GM18861 (cell line): ENCODE measurements around the gene INPP4A.

Experiments used
- ATAC-seq: cut with Tn5 transposase; IDR thresholded peaks from one replicate; pipeline ENCODE4 v1.9.1; 2021; ENCODE audit not compliant: unreplicated experiment

Gene INPP4A

DNA sequence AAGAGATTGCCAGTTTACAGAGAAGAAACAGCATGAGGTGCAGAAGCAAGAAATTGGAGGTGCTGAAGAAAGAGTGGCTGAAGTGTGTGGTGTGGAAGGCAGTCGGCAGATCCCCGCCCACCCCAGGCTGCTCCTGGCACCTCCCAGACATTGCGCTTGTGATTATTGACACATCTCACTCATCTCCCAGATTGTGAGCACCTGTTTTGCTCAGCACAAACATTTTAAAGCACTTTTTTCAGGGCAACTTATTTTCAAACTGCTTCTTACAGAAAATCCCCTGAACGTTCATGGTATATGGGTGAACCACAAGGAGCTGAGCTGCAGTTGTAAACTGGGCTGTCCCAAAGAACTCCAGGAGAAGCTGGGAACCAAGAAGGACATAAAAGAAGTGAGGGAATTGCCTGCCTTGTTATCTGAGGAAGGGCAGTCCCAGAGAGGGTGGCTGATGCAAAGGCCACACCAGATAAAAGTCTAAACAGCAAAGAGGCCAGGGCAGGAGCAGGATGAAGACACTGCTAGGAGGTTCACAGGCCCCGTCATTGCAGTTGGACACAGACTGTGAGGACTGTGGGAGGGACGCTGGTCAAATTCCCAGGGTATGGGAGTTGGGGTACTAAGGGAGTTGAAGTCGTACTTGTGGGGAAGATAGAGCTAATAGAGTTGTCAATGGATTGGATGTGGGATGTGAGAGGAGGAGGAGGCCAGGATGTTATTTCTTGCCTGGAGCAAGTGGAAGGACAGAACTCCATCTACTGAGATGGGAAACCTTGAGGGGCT is 65.1 kb downstream of the INPP4A start:
- ATAC-seq, result no peak

DNA sequence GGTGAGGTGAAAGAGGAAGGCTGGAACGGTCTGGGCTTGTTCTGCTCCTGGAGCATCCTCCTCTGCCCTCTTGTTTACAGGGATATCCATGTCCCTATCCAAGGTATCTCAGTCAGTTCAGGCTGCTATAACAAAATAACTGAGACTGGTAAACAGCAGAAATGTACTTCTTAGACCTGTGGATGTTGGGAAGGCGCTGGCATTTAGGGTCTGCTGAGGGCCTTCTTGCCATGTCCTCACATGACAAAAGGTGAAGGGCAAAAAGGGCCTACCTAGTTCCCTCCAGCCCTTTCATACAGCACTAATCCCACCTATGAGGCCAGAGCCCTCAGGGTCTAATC is 65.6 kb downstream of the INPP4A start:
- no peak for ATAC-seq

DNA sequence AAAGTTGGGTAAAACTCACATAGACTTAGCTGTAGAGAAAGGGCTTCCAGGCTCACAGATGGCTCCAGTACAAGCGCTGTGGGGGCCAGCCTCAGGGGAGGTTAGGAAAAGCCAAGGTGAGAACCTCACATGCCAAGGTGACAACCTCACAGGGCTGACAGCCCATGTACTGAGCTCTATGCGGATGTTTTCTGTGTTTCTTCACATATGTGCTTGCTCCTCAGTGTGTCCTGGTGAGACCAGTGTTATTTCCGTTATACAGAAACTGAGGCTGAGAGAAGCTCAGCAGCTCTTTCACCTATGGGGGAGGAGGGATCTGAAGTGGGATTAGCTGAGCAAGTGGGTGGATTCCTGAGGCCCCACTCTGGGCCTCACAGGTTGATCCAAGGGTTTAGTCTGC is 67.3 kb downstream of the INPP4A start:
- ATAC-seq, result no peak

DNA sequence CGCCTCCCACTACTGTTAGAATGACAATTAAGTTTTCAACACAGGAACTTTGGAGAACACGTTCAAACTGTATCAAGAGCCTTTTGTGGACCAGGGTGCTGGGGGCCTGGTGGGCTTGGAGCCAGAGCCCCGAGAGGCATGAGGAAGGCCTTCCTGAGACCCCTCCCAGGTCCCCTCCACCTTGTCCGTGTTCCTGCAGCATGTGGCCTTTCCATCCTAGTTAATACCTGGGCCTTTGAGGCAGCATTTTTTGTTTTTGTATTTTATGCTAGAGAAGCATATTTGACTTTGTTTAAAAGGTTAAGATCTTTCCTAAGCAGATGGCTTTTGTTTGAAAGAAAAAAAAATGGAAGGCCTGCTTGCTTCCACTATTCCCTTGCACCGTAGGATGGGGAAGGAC is 68.0 kb downstream of the INPP4A start:
- no peak for ATAC-seq

DNA sequence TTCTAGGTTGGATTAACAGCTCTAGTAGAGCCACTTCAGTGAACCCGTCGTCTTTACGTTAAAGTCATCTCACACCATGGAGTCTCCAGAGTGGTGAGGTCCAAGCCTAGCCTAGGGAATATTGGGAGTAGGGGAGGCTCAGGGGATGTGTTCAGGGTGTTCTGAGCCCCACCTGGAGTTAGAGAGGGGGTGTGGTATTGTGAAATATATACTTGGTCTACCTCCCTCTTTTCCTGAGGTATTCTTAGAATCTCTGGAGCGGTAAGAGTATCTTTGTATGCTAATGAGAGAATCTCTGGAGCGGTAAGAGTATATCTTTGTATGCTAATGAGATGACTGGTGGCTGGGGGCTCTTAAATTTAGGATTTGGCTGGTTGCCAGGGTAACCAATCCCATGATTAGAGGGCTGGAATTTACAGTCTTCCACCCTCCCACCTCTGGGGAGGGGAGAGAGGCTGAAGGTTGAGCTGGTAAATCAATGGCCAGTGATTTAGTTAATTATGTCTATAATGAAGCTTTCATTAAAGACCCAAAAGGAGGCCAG is 69.5 kb downstream of the INPP4A start:
- no peak for ATAC-seq

DNA sequence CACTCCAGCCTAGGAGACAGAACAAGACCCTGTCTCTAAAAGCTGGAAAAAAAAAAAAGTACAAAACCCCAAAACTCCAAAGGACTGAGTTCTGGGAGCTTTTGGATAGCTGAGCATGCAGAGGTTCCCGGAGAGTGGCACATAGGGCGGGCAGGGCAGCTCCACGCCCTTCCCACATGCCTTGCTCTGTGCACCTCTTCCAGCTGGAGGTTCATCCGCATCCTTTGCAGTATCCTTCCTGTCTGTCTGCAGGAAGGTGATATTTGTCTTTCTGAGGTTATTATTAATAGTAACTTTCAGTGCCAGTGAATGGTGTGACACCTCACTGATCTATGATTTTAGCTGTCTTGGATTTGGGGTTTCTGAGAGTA is 70.2 kb downstream of the INPP4A start:
- no peak for ATAC-seq

DNA sequence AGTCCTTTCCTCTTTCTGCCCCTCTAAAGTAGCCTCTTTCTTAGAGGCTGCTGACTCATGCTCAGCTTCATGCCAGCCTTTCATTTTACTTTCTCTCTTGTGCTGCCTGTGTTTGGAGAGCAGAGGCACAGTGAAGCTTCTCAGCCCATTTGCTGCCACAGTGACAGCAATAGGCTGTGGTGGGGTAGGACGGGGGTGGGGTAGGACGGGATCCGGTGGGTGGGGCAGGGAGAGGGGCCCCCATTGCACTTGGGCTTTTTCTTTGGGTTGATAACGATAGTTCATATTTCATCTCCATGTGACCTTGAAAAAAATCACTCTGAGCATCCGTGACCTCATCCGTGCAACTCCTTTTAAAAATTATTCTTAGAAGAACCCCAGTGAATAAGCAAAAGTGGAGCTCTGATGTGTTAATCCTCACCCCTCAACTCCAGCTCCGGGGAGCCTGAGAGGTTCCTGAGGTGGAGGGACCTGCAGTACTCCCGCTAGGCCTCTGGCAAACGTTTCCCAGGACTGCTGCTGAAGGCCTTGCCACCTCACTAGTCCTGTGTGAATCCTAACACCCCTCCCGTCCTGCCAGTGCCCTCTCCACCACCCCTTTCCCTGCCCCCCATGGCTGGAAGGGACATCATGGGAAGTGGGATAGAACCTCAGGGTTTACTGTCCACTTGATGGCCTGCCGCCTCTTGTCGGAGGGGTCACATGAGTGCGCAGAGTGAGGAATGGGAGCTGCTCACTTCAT is 70.8 kb downstream of the INPP4A start:
- ATAC-seq, result no peak

DNA sequence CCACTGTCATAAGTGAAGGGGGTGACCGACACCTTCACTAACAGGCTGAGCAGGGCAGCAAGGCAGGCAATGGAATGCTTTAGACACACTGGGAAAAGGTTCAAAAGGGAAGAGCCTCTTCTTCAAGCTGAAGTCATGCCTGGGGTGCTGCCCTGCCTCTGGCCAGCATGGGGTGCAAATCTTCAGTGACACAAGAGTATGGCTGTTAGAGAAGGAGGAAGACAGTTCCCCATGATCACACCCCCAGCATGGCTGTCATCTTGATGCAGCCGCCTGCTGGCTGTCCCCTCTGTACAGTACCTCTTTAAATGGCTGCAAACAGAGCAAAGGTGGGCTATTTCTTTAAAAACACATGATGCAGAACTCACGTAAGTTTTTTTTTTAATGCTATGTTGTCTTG is 71.9 kb downstream of the INPP4A start:
- ATAC-seq, result no peak

DNA sequence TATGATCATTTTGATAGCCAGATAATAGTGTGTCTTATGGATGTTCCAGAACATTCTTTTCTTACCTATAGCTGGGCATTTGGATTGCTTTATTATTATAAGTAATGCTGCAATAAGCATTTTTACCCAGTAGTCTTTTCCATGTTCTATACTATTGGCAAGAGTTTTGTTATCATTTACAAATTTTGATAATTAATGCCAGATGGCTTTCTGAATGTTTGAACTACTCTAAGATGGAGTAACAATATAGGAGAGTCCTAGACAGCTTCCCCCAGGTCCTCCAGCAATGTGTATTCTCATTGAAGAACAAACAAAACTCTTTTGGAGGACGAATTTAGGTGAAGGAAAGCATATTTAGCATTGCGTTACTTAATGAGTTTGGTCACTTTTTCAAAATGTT is 73.0 kb downstream of the INPP4A start:
- no peak for ATAC-seq

DNA sequence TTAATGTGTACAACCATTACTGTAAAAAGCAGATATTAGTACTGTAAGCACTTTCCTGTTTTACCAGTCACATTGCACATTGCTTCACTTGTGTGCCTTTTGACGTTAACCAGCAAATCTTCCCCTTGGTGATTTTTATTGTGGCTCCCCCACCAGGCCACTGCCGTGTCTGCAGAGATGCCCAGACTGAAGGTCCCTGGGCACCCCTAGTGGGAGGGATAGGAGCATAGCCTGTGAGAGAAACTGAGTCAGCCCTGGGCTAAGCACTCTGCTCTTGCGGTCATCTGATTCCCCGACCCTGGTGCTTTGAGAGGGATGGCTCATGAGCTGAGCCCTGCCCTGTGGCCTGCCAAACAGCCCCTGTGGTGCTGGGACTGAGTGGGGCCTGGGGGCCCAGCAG is 73.4 kb downstream of the INPP4A start:
- ATAC-seq, result no peak

DNA sequence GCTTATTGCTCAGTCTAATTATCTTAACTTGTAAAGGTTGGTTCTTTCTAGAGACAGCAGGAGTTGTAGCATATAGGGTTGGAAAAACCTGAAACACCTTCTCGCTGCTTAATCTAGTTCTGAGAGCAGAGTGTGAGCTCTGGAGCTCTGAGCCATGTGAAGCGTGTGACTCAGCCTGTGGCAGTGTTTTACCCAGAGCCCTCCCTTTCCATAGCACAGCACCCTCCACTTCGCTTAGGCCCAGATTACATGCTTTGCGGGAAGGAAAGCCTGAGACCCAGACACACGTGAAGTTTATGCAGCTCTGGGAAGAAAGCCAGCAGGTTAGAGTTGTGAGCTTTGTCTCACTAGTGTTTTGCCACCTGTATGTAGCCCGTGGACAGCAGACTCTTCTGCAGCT is 74.5 kb downstream of the INPP4A start:
- no peak for ATAC-seq

DNA sequence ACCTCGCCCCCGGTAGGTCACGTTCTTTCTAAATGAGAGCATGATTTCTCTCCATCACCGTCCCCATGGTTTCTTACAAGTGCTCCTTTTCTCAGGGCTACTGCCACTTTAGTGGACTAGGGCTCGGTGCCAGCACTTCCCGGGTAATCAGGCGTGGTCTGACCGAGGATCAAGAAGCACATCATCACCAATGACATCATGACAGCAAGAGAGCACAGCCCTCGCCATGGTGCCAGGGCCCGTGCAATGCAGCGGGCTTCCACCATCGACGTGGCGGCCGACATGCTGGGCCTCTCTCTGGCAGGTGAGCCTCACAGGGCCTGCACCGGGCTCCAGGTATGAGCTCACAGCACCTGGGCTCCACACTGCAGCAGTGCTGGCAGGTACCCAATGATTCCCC is 75.2 kb downstream of the INPP4A start:
- no peak for ATAC-seq

DNA sequence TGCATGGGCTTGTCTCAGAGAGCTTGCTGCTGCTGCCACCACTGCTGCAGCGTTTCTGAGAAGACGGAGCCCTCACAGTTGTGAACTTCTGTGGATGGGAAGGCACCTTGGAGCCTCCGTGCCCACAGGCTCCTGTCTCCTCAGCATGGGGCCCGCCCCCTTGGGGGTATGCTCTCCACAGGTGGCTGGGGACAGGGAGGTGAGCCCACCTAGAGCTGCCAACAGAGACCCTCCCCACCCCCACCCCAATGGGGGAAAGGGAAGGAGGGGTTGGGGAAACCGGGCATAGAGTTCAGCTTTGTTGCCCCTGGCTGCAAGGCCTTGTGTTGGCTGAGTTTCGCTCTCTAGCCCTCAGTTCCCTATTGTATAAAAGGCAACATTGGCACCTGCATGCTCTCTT is 76.1 kb downstream of the INPP4A start:
- no peak for ATAC-seq

DNA sequence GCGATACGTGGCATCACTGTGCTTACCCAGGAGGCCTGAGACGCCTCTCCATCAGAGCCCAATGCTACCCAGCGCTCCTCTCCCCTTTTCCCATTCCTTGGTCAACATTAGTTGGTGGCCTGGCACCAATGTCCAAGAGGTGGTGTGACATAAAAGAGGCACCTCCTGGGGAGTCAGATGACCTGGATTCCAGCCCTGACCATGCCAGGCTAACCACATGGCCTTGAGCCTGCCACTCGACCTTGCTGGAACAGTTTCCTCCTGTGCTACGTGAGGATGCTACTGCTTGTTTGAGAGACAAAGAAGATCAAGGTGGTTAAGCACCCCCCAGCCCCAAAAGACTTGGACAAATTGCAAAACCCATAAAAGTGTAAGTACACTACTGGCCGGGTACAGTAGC is 76.6 kb downstream of the INPP4A start:
- no peak for ATAC-seq

DNA sequence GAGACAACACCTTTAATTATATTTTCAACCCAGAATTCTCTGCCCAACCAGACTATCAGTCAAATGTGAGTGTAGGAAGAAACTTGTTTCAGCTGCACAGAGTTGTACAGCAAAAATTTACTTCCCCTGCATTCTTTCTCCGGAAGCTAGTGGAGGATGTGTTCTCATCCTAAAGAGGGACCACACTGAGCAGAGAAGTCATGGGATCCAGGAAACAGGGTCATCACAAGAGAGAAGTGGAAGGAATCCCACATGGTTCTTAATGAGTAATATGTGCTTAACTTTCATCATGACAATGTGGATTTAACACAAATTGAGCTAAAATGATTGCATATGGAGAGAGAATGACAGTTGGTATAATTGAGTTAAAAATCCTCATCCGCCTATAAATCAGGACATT is 78.2 kb downstream of the INPP4A start:
- no peak for ATAC-seq

DNA sequence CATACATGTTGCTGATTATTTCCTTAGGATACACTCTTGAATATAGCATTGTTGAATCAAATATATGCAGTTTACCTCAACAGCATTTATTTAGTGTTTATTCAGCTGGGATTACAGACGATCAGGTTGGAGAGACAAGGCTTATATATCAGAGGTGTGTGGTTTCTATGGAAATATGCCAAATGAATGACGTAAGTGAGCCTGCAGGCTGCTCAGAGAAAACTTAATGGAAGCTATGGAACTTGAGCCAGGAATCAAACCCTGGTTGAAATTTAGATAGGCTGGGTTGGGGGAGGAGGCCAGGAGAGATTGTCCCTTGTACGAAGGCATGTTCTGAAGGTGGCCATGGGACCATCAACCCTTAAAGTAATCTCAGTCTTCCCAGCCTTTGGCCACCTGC is 79.5 kb downstream of the INPP4A start:
- no peak for ATAC-seq

DNA sequence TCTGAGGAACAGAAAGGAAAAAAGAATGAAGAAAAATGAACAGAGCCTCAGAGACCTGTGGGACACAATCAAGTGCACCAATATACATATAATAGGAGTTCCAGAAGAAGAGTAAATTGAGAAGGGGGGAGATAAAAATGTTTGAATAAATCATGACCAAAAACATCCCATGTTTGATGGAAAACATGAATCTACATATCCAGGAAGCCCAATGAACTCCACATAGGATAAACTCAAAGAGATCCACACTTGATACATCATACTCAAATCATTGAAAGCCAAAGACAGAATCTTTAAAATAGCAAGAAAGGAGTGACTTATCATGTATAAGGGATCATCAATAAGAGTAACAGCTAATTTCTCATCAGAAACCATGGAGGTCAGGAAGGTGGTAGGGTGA is 83.7 kb downstream of the INPP4A start:
- no peak for ATAC-seq

DNA sequence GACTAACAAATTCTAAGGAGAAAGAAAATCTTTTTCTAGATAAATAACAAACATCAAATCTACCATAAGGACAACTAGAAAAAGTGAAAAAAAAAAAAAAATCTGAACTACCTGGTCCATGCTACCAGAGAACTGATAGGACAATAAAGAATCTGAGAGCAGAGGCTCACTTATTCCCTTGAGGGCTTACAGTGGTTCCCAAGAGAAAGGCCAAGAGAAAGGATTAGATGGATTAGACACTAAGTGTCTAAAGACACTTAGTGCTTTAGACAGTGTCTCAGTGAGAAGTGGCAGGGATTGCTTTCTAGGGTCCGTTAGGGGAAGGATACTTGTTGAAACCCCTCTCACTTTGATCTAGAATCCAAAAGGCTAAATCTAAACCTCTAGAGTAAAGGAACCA is 85.5 kb downstream of the INPP4A start:
- no peak for ATAC-seq

DNA sequence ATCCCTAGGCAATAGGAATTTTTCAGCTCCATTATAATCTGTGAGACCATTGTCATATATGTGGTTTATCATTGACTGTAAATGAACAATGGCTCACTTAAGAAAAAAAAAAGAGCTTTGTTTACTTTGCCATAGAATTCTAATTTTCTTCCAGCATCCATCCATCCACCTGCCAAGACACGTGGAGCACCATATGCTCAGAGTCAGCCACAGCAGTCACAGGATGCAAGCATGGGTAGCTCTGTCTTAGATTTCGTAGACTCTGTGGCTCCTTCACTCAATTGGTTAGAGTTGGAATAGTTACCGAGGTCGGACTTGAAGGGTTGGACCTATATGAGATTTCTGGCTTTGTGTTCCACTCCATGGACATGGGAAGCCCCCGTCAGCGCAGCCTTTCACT is 88.1 kb downstream of the INPP4A start:
- no peak for ATAC-seq

DNA sequence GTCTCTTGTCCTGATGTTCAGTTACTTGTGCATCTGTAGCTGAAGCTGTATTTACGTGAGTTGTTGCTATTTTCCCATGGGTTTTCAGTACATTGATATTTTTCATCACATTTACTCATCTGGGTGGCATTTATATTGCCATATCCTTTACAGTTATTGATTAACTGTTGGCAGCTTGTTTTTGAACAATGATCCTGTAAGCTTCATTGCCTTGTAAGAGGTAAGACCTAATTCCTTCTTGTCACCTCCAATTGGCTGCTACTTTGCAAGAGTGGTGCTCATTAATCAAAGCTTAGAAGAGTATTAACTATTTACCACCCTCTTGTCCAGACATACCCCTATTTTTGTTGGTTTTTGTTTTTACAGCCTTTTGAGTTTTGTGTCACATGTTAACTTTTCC is 88.9 kb downstream of the INPP4A start:
- ATAC-seq, result no peak

DNA sequence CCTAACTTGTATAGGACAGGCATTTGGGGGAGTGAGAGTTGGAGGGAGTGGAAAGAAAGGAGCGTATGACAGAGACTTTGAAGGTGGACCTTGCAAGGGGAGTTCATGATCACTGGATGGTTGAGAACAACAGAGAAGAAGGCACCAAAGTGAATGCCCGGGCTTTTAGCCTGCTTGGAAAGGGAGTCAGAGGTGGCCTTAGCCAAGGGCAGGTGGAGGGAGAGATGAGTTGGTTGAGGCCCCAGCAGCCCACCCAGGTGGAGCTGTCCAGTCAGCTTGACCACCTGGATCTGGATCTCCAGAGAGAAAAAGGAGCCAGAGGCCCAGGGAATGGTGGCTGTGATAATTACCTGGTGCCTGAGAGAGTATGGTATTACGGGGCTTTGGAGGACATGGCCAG is 90.1 kb downstream of the INPP4A start:
- ATAC-seq, result no peak

DNA sequence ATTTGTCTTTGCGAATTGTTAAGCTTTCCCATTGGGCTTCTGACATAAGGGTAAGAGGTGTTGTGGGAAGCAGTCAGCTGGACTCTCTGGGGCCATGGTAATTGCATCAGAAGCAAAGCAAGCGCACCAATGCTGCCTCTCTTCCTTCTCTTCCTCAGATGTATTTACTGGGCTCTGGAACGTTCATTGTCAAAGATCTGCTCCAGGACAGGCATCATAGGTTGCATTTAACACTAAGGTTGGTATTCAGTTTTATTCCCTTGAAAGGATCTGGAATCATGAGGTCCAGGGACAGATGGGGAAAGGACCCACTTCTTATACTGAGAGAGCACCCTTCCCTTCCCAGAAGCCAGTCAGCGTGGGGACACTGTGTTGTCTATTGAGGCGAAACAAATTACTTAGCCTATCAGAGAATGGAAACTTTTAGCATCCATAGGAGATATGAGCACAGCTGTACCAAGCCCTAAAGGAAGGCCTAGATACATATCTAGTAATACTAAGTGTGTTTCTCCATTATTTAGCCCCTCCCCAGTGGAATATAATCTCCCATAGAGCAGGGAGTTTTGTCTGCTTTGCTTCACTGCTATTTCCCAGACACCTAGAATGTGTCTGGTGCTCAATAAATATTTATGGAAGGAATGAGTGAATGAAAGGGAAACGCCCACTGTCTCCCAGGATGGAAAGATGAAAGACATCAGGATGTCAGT is 91.5 kb downstream of the INPP4A start:
- ATAC-seq, result no peak
